Astrocyte (in vitro differentiated cells and primary cell): ENCODE measurements around the gene CXCR4.

ENCODE experiments used
- CTCF ChIP-seq: IDR thresholded peaks from 2 replicates; pipeline ENCODE4 v1.5.1; 2011; ENCODE audit warnings: low read depth, mild to moderate bottlenecking, inconsistent platforms, low read length, moderate library complexity; ENCODE audit not compliant: insufficient read depth
- EZH2 ChIP-seq: IDR thresholded peaks from 2 replicates; pipeline ENCODE4 v1.6.1; 2012; ENCODE audit warnings: mild to moderate bottlenecking, low read length, inconsistent platforms; ENCODE audit not compliant: insufficient read depth

DNA sequence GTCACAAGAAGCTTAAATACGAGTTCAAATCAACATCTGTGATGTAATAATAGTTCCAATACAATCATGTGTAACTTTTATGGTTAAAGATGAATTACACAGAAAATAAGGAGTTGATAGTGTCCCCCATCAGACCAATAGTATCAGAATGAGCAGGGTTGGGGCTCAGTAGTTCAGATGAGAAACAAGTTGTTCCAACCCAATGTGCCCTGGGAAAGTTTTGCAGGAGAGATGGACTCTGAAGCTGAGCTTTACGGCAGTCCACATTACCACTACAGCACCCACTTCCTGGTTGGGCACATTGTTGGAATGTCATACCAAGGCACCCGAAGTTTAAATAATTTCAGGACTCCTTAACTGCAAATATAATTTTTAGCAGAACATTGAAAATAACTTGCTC is 12.1 kb upstream of the CXCR4 start:
- TF ChIP-seq CTCF (no peak), EZH2 (no peak)
